T-cell (primary cell): ENCODE data around the gene ABHD17A. TPM values are rescaled to one million over a fixed set of nuclear protein-coding genes. Genes with fewer than 3 reads are reported as not detected.
A peak's percentile ranks its signal among the peaks of the same experiment; 100 is the strongest.

Experiments used
- ATAC-seq, 4 experiments: fragments of 200-7000 bp in 3 of 4; fragments of 150-1000 bp in 1 of 4; cut with Tn5 transposase; replicated peaks in 1 of 4; 1 replicate in 3 of 4; 2 replicates in 1 of 4; pipeline ENCODE4 v1.10.0; 2021; ENCODE audit warnings: moderate library complexity in 3 of 4, mild to moderate bottlenecking in 2 of 4, moderate number of reproducible peaks in 1 of 4
- CTCF ChIA-PET, 2 donors: fragments of 300-600 bp; sonication (Branson Sonifier 250); formaldehyde crosslinking; loops; one replicate each; lab custom pipeline; 2022; ENCODE audit warnings: antibody characterized with exemption in 2 of 2; lab: Charles Lee
- POLR2A ChIA-PET, 2 donors: fragments of 300-600 bp; sonication (Branson Sonifier 250); formaldehyde crosslinking; loops; one replicate each; lab custom pipeline; 2022; ENCODE audit warnings: antibody characterized with exemption in 2 of 2; lab: Charles Lee
- DNase-seq, 35 experiments: peaks; one replicate each; pipeline versions ENCODE4 v3.0.0 to v3.0.0-alpha.2; 2013 to 2023
- H3K27ac ChIP-seq: one replicate; pipeline ENCODE4 v1.5.1; 2013; ENCODE audit warnings: low read length
- H3K27me3 ChIP-seq, 2 experiments: replicated peaks in 1 of 2; 1 replicate in 1 of 2; 2 replicates in 1 of 2; pipeline versions ENCODE4 v1.6.1 to v1.7.0; 2013; ENCODE audit warnings: low read length in 1 of 2, mixed read lengths in 1 of 2; ENCODE audit not compliant: control insufficient read depth in 2 of 2, insufficient read depth in 2 of 2; ENCODE audit errors: extremely low read depth in 1 of 2
- H3K36me3 ChIP-seq, 2 donors: 1 replicate in 1 of 2; 2 replicates in 1 of 2; pipeline versions ENCODE4 v1.6.1 to v1.7.0; 2013; ENCODE audit warnings: low read length in 1 of 2; ENCODE audit not compliant: control insufficient read depth in 2 of 2, insufficient read depth in 1 of 2; ENCODE audit errors: extremely low read depth in 1 of 2
- H3K4me1 ChIP-seq, 2 experiments: 1 replicate in 1 of 2; 2 replicates in 1 of 2; pipeline versions ENCODE4 v1.6.1 to v1.7.0; 2013; ENCODE audit warnings: low read length in 2 of 2, mixed read lengths in 1 of 2; ENCODE audit not compliant: insufficient read depth in 2 of 2, control insufficient read depth in 1 of 2; ENCODE audit errors: extremely low read depth in 1 of 2
- H3K4me3 ChIP-seq, 2 donors: 1 replicate in 1 of 2; 2 replicates in 1 of 2; pipeline versions ENCODE4 v1.5.1 to v1.7.0; 2013; ENCODE audit warnings: mild to moderate bottlenecking in 2 of 2, low read length in 1 of 2, moderate library complexity in 1 of 2; ENCODE audit not compliant: control insufficient read depth in 1 of 2; ENCODE audit errors: extremely low read depth in 1 of 2
- H3K9me3 ChIP-seq: 2 replicates; pipeline ENCODE4 v1.7.0; 2013
- H3K27ac Mint-ChIP-seq, 2 donors: one replicate each; pipeline ENCODE4 v1.8.0; 2020 to 2021; ENCODE audit warnings: mild to moderate bottlenecking in 2 of 2, mixed read lengths in 2 of 2
- H3K27me3 Mint-ChIP-seq, 2 donors: one replicate each; pipeline ENCODE4 v1.8.0; 2021 to 2022; ENCODE audit warnings: mixed read lengths in 2 of 2
- H3K36me3 Mint-ChIP-seq: one replicate; pipeline ENCODE4 v1.8.0; 2021; ENCODE audit warnings: mixed read lengths
- H3K4me1 Mint-ChIP-seq, 3 donors: one replicate each; pipeline ENCODE4 v1.8.0; 2020 to 2022; ENCODE audit warnings: mixed read lengths in 3 of 3, mild to moderate bottlenecking in 1 of 3
- H3K4me3 Mint-ChIP-seq, 3 donors: one replicate each; pipeline ENCODE4 v1.8.0; 2020 to 2022; ENCODE audit warnings: mild to moderate bottlenecking in 3 of 3, mixed read lengths in 3 of 3, moderate library complexity in 3 of 3
- H3K9me3 Mint-ChIP-seq, 3 donors: one replicate each; pipeline ENCODE4 v1.8.0; 2020 to 2022; ENCODE audit warnings: mixed read lengths in 3 of 3
- WGBS: methylation state at CpG from one replicate; pipeline ENCODE4 v1.1.5; 2013; ENCODE audit warnings: missing lambda C conversion rate; ENCODE audit not compliant: insufficient coverage; 5-methylcytosine and 5-hydroxymethylcytosine counted together
- total RNA-seq, 35 experiments: library from RNA in 6 of 35; stranded (reverse) in 6 of 35; fragments of 120-200 nt in 1 of 35; gene quantifications; one replicate each; pipeline versions ENCODE4 v1.2.1 to v1.2.4 and lab custom pipeline; 2013 to 2026

Gene ABHD17A
- total RNA-seq, 5 donors from 2014 or later (not counting 1 experiment from before 2014, with no cell fraction given), result 136 to 185 (median 151) TPM

GRCh38 chr19:1858412-1859081 lies 26.7 kb downstream of the ABHD17A start:
- no peaks in the 10 kb centered on the region for H3K27me3 ChIP-seq
- Mint-ChIP-seq H3K4me1 (peaks cover 51 to 62% (median 59%) of the 10 kb centered on the region in 3 donors), H3K9me3 (no peaks in the 10 kb centered on the region), H3K4me3 (peak overlapping the region; percentile 29 to 98 (median 53)), H3K27me3 (no peaks in the 10 kb centered on the region), H3K27ac (peak overlapping the region; percentile 78 to 85), H3K36me3 (no peaks in the 10 kb centered on the region)
- 56% methylated on average over 3 of the region's 10 CpGs for WGBS
- no peak for ATAC-seq
- no peak overlapping the region for H3K4me3 ChIP-seq
- no peaks in the 10 kb centered on the region for H3K9me3 ChIP-seq
- POLR2A ChIA-PET, result no interaction called here
- no peaks in the 10 kb centered on the region for H3K36me3 ChIP-seq
- DNase-seq, result peak in 1 of 35 experiments; percentile 23
- CTCF ChIA-PET, result no interaction called here
- peaks cover 60 to 87% of the 10 kb centered on the region in 2 experiments for H3K4me1 ChIP-seq
- H3K27ac ChIP-seq, result peak overlapping the region; percentile 44

GRCh38 chr19:1857648-1858326 lies 27.5 kb downstream of the ABHD17A start:
- Mint-ChIP-seq H3K27me3 (no peaks in the 10 kb centered on the region), H3K4me1 (peaks cover 57 to 69% (median 67%) of the 10 kb centered on the region in 3 donors), H3K36me3 (no peaks in the 10 kb centered on the region), H3K4me3 (peak overlapping the region; percentile 56 to 98 (median 64)), H3K9me3 (no peaks in the 10 kb centered on the region), H3K27ac (peak overlapping the region; percentile 82 to 85)
- no peak for DNase-seq
- Histone ChIP-seq H3K9me3 (no peaks in the 10 kb centered on the region), H3K4me1 (peaks cover 67 to 94% of the 10 kb centered on the region in 2 experiments), H3K4me3 (peak overlapping the region in 1 of 2 donors; percentile 53), H3K27me3 (no peaks in the 10 kb centered on the region), H3K36me3 (no peaks in the 10 kb centered on the region), H3K27ac (peak overlapping the region; percentile 69)
- ATAC-seq, result no peak
- WGBS, result 79% methylated on average over 14 of the region's 16 CpGs
- ChIA-PET POLR2A (no interaction called here), CTCF (interaction anchor here in 1 of 2 donors (0.6 kb wide), 1 partner anchor 1418 kb away, joined by 5 read pairs; no protein-coding TSS in a partner anchor)

- Histone ChIP-seq H3K27me3 (no peaks in the 10 kb centered on the region), H3K36me3 (no peaks in the 10 kb centered on the region), H3K27ac (peak overlapping the region; percentile 88), H3K4me1 (peaks cover 73 to 97% of the 10 kb centered on the region in 2 experiments), H3K9me3 (no peaks in the 10 kb centered on the region), H3K4me3 (peak overlapping the region; percentile 75 to 79)
- H3K27ac Mint-ChIP-seq, result peak overlapping the region; percentile 90 to 95
- DNase-seq (peak in 11 of 35 experiments; percentile 12 to 54 (median 35)), ATAC-seq (peak; percentile 7 to 22 (median 12))
- peaks cover 51 to 71% (median 70%) of the 10 kb centered on the region in 3 donors for H3K4me1 Mint-ChIP-seq
- CTCF ChIA-PET, result interaction anchor here in 1 of 2 donors (0.6 kb wide), 1 partner anchor 1419 kb away, joined by 5 read pairs; no protein-coding TSS in a partner anchor
- POLR2A ChIA-PET, result interaction anchor here (0.5 to 0.9 kb wide), 3 partner anchors 66 to 104 kb away, joined by 3 to 4 read pairs (median 3); no protein-coding TSS in a partner anchor
- peak overlapping the region; percentile 75 to 98 (median 80) for H3K4me3 Mint-ChIP-seq
- H3K27me3 Mint-ChIP-seq, result no peaks in the 10 kb centered on the region
- no peaks in the 10 kb centered on the region for H3K9me3 Mint-ChIP-seq
- H3K36me3 Mint-ChIP-seq, result no peaks in the 10 kb centered on the region
- WGBS, result 2% methylated on average over 57 of the region's 73 CpGs
Measured at GRCh38 chr19:1856698-1857603, 28.3 kb downstream of the ABHD17A start.

GRCh38 chr19:1856345-1856697 lies 29.0 kb downstream of the ABHD17A start:
- peaks cover 46 to 67% (median 66%) of the 10 kb centered on the region in 3 donors for H3K4me1 Mint-ChIP-seq
- 40% methylated on average over 1 of the region's 6 CpGs for WGBS
- Histone ChIP-seq H3K27me3 (no peaks in the 10 kb centered on the region), H3K9me3 (no peaks in the 10 kb centered on the region), H3K36me3 (no peaks in the 10 kb centered on the region), H3K4me3 (peak overlapping the region; percentile 75 to 79), H3K27ac (peak overlapping the region; percentile 88), H3K4me1 (peaks cover 68 to 96% of the 10 kb centered on the region in 2 experiments)
- peak overlapping the region; percentile 90 to 95 for H3K27ac Mint-ChIP-seq
- H3K36me3 Mint-ChIP-seq, result no peaks in the 10 kb centered on the region
- DNase-seq (no peak), ATAC-seq (no peak)
- no peaks in the 10 kb centered on the region for H3K9me3 Mint-ChIP-seq
- POLR2A ChIA-PET, result interaction anchor here (0.5 to 0.9 kb wide), 2 partner anchors 67 to 105 kb away, joined by 3 to 4 read pairs; no protein-coding TSS in a partner anchor
- peak overlapping the region; percentile 75 to 98 (median 80) for H3K4me3 Mint-ChIP-seq
- no peaks in the 10 kb centered on the region for H3K27me3 Mint-ChIP-seq
- CTCF ChIA-PET, result no interaction called here

- CTCF ChIA-PET, result interaction anchor here in 1 of 2 donors (0.6 kb wide), 1 partner anchor 30 kb away, joined by 3 read pairs; no protein-coding TSS in a partner anchor
- H3K36me3 Mint-ChIP-seq, result no peaks in the 10 kb centered on the region
- peak overlapping the region; percentile 75 to 79 for H3K4me3 ChIP-seq
- peaks cover 63 to 96% of the 10 kb centered on the region in 2 experiments for H3K4me1 ChIP-seq
- H3K27ac Mint-ChIP-seq, result peak overlapping the region; percentile 90 to 95
- no peaks in the 10 kb centered on the region for H3K36me3 ChIP-seq
- peak; percentile 4 to 23 (median 11) for ATAC-seq
- H3K4me1 Mint-ChIP-seq, result peaks cover 46 to 68% (median 66%) of the 10 kb centered on the region in 3 donors
- peak overlapping the region; percentile 88 for H3K27ac ChIP-seq
- H3K27me3 Mint-ChIP-seq, result no peaks in the 10 kb centered on the region
- H3K9me3 ChIP-seq, result no peaks in the 10 kb centered on the region
- peak overlapping the region; percentile 75 to 98 (median 80) for H3K4me3 Mint-ChIP-seq
- WGBS, result 0% methylated on average over 6 of the region's 13 CpGs
- H3K27me3 ChIP-seq, result no peaks in the 10 kb centered on the region
- no peaks in the 10 kb centered on the region for H3K9me3 Mint-ChIP-seq
- POLR2A ChIA-PET, result interaction anchor here in 1 of 2 donors (0.9 kb wide), 1 partner anchor 105 kb away, joined by 4 read pairs; no protein-coding TSS in a partner anchor
- DNase-seq, result peak in 5 of 35 experiments; percentile 21 to 49 (median 34)
Measured at GRCh38 chr19:1855828-1856255, 29.5 kb downstream of the ABHD17A start.
